ENCODE results near the gene ARHGEF17.

DNA sequence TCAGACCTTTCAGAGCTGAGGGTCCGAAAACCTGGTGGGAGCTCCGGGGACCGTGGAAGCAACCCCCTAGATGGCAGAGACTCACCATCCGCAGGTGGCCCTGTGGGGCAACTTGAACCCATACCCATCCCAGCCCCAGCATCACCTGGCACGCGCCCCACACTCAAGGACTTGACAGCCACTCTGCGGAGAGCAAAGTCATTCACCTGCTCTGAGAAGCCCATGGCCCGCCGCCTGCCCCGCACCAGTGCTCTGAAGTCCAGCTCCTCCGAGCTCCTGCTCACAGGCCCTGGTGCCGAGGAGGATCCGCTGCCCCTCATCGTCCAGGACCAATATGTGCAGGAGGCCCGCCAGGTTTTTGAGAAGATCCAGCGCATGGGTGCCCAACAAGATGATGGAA lies 2.0 kb downstream of the ARHGEF17 start:
- TF ChIP-seq, protein P1, sequence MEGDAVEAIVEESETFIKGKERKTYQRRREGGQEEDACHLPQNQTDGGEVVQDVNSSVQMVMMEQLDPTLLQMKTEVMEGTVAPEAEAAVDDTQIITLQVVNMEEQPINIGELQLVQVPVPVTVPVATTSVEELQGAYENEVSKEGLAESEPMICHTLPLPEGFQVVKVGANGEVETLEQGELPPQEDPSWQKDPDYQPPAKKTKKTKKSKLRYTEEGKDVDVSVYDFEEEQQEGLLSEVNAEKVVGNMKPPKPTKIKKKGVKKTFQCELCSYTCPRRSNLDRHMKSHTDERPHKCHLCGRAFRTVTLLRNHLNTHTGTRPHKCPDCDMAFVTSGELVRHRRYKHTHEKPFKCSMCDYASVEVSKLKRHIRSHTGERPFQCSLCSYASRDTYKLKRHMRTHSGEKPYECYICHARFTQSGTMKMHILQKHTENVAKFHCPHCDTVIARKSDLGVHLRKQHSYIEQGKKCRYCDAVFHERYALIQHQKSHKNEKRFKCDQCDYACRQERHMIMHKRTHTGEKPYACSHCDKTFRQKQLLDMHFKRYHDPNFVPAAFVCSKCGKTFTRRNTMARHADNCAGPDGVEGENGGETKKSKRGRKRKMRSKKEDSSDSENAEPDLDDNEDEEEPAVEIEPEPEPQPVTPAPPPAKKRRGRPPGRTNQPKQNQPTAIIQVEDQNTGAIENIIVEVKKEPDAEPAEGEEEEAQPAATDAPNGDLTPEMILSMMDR (IDR thresholded peaks at IDR 0.05; ENCODE audit: low read length), result no peak
- TF ChIP-seq EZH2 (optimal IDR thresholded peaks at IDR 0.05; ENCODE audit: low read depth, low read length) (no peak), EZH2phosphoT487 (IDR thresholded peaks at IDR 0.05; ENCODE audit: low read length) (no peak)

All from MM.1S (cell line).